Measurements from ENCODE around the gene DDX5.

Gene DDX5

GRCh38 chr17:64540118-64540776, 34.2 kb upstream of the DDX5 start:
- Histone ChIP-seq H3K9me3 (ENCODE audit: control insufficient read depth, insufficient read depth, low read depth, low read length) (no peaks in the 10 kb centered on the region), H3K4me3 (ENCODE audit: low read depth, low read length) (no peak overlapping the region), H3K4me1 (ENCODE audit: control insufficient read depth, insufficient read depth, low read length) (no peaks in the 10 kb centered on the region), H3K27ac (ENCODE audit: extremely low read depth, low read depth, low read length) (no peak overlapping the region), H3K36me3 (ENCODE audit: control insufficient read depth in 2 of 2, insufficient read depth in 1 of 2, low read length in 2 of 2) (peaks cover 38 to 83% of the 10 kb centered on the region in 2 experiments)
- CTCF ChIA-PET = interaction anchor here (0.6 to 0.7 kb wide), 2 partner anchors 120 to 609 kb away, joined by 4 to 5 read pairs; no protein-coding TSS in a partner anchor
- TF ChIP-seq, protein P1, sequence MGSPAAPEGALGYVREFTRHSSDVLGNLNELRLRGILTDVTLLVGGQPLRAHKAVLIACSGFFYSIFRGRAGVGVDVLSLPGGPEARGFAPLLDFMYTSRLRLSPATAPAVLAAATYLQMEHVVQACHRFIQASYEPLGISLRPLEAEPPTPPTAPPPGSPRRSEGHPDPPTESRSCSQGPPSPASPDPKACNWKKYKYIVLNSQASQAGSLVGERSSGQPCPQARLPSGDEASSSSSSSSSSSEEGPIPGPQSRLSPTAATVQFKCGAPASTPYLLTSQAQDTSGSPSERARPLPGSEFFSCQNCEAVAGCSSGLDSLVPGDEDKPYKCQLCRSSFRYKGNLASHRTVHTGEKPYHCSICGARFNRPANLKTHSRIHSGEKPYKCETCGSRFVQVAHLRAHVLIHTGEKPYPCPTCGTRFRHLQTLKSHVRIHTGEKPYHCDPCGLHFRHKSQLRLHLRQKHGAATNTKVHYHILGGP (tag by site-specific recombination; IDR thresholded peaks at IDR 0.05) = no peak
- TF ChIP-seq ZNF426 (tag by site-specific recombination; IDR thresholded peaks at IDR 0.05) (no peak), GLIS2 (tag by site-specific recombination; IDR thresholded peaks at IDR 0.05) (no peak), ZFP69B (tag by site-specific recombination; IDR thresholded peaks at IDR 0.05) (no peak), ZBTB6 (tag by site-specific recombination; IDR thresholded peaks at IDR 0.05) (no peak), ZNF560 (tag by site-specific recombination; IDR thresholded peaks at IDR 0.05; ENCODE audit: borderline replicate concordance) (no peak), HOXA7 (CRISPR knock-in tag; IDR thresholded peaks at IDR 0.05; ENCODE audit: borderline replicate concordance) (no peak), ZNF645 (tag by site-specific recombination; IDR thresholded peaks at IDR 0.05) (no peak), BCL11B (tag by site-specific recombination; IDR thresholded peaks at IDR 0.05; ENCODE audit: low read depth) (no peak), ZNF394 (tag by site-specific recombination; IDR thresholded peaks at IDR 0.05; ENCODE audit: borderline replicate concordance) (no peak), ZNF561 (tag by site-specific recombination; IDR thresholded peaks at IDR 0.05; ENCODE audit: borderline replicate concordance) (no peak)
- TF ChIP-seq, protein P2, sequence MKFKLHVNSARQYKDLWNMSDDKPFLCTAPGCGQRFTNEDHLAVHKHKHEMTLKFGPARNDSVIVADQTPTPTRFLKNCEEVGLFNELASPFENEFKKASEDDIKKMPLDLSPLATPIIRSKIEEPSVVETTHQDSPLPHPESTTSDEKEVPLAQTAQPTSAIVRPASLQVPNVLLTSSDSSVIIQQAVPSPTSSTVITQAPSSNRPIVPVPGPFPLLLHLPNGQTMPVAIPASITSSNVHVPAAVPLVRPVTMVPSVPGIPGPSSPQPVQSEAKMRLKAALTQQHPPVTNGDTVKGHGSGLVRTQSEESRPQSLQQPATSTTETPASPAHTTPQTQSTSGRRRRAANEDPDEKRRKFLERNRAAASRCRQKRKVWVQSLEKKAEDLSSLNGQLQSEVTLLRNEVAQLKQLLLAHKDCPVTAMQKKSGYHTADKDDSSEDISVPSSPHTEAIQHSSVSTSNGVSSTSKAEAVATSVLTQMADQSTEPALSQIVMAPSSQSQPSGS (tag by site-specific recombination; IDR thresholded peaks at IDR 0.05; ENCODE audit: low read depth) = no peak
- POLR2A ChIA-PET = interaction anchor here (1.0 to 1.4 kb wide), 2 partner anchors 19 to 43 kb away, joined by 3 to 4 read pairs; partner anchors contain the start of gene POLG2

DNA sequence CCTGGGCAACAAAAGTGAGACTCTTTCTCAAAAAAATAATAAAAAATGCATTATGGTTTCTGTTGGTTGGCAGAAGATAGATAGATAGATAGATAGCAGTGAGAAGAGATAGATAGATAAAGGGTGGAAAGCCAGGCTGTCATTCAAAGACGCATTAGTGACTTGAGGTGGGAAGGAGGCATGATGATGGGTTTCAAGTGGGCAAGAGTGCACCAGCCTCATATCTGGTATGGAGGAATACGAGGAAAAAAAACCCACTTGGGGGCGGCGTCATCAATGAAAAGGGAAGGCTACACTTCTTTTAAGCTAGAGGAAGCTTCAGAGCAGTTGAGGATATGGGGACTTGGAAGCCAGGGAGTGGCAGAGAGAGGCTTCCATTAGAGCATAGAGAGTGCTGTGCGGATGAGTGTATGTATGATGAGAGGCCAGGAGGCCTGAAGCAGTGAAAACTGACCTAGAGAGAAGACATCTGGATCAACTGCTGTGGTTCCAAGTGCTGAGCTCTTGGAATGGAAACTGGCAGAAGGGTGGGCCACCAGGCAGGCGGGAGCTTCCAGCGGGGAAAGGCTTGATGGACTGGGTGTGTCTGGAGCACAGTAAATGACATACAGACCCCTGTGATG, 32.5 kb upstream of the DDX5 start:
- no peak overlapping the region for H3K27ac ChIP-seq (ENCODE audit: extremely low read depth, low read depth, low read length)
- H3K4me1 ChIP-seq (ENCODE audit: control insufficient read depth, insufficient read depth, low read length) = no peaks in the 10 kb centered on the region
- peaks cover 41 to 85% of the 10 kb centered on the region in 2 experiments for H3K36me3 ChIP-seq (ENCODE audit: control insufficient read depth in 2 of 2, insufficient read depth in 1 of 2, low read length in 2 of 2)
- CTCF ChIA-PET = interaction anchor here (0.5 to 1.4 kb wide), 2 partner anchors 118 to 198 kb away, joined by 4 read pairs; no protein-coding TSS in a partner anchor
- POLR2A ChIA-PET = interaction anchor here (0.7 to 1.4 kb wide), 3 partner anchors 33 to 111 kb away, joined by 3 to 4 read pairs (median 3); partner anchors contain the start of gene POLG2
- no peak overlapping the region for H3K4me3 ChIP-seq (ENCODE audit: low read depth, low read length)
- no peaks in the 10 kb centered on the region for H3K9me3 ChIP-seq (ENCODE audit: control insufficient read depth, insufficient read depth, low read depth, low read length)
- no peak for TF ChIP-seq ZNF426 (tag by site-specific recombination; IDR thresholded peaks at IDR 0.05)
- TF ChIP-seq SCRT1 (tag by site-specific recombination; IDR thresholded peaks at IDR 0.05; ENCODE audit: borderline replicate concordance) = no peak
- TF ChIP-seq ZSCAN23 (tag by site-specific recombination; IDR thresholded peaks at IDR 0.05) = no peak
- TF ChIP-seq TSHZ1 (tag by site-specific recombination; IDR thresholded peaks at IDR 0.05; ENCODE audit: borderline replicate concordance) = no peak
- TF ChIP-seq, protein P3, sequence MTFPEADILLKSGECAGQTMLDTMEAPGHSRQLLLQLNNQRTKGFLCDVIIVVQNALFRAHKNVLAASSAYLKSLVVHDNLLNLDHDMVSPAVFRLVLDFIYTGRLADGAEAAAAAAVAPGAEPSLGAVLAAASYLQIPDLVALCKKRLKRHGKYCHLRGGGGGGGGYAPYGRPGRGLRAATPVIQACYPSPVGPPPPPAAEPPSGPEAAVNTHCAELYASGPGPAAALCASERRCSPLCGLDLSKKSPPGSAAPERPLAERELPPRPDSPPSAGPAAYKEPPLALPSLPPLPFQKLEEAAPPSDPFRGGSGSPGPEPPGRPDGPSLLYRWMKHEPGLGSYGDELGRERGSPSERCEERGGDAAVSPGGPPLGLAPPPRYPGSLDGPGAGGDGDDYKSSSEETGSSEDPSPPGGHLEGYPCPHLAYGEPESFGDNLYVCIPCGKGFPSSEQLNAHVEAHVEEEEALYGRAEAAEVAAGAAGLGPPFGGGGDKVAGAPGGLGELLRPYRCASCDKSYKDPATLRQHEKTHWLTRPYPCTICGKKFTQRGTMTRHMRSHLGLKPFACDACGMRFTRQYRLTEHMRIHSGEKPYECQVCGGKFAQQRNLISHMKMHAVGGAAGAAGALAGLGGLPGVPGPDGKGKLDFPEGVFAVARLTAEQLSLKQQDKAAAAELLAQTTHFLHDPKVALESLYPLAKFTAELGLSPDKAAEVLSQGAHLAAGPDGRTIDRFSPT (tag by site-specific recombination; IDR thresholded peaks at IDR 0.05) = no peak
- no peak for TF ChIP-seq ZNF133 (tag by site-specific recombination; IDR thresholded peaks at IDR 0.05)
- TF ChIP-seq OVOL3 (tag by site-specific recombination; IDR thresholded peaks at IDR 0.05) = no peak
- TF ChIP-seq, protein P4, sequence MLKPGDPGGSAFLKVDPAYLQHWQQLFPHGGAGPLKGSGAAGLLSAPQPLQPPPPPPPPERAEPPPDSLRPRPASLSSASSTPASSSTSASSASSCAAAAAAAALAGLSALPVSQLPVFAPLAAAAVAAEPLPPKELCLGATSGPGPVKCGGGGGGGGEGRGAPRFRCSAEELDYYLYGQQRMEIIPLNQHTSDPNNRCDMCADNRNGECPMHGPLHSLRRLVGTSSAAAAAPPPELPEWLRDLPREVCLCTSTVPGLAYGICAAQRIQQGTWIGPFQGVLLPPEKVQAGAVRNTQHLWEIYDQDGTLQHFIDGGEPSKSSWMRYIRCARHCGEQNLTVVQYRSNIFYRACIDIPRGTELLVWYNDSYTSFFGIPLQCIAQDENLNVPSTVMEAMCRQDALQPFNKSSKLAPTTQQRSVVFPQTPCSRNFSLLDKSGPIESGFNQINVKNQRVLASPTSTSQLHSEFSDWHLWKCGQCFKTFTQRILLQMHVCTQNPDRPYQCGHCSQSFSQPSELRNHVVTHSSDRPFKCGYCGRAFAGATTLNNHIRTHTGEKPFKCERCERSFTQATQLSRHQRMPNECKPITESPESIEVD (tag by site-specific recombination; IDR thresholded peaks at IDR 0.05) = no peak
